Measurements from ENCODE around the gene TADA3. TPM values are rescaled to one million over a fixed set of nuclear protein-coding genes. Genes with fewer than 3 reads are reported as not detected.

The TADA3 gene, protein sequence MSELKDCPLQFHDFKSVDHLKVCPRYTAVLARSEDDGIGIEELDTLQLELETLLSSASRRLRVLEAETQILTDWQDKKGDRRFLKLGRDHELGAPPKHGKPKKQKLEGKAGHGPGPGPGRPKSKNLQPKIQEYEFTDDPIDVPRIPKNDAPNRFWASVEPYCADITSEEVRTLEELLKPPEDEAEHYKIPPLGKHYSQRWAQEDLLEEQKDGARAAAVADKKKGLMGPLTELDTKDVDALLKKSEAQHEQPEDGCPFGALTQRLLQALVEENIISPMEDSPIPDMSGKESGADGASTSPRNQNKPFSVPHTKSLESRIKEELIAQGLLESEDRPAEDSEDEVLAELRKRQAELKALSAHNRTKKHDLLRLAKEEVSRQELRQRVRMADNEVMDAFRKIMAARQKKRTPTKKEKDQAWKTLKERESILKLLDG
- 10 to 100 TPM; 38.6 to 73.7 (median 51.4) TPM for total RNA-seq
- 10 to 100 TPM; 33.6 to 48.3 (median 41.5) TPM for polyA plus RNA-seq
- long read RNA-seq, donor 1, transcript TADA3-201 (9 exons, 2,355 nt) = major isoform, 17 of 25 reads
- long read RNA-seq, donor 1, partial matches to known transcripts = 5 of 25 reads
- long read RNA-seq, donor 1, other reads (novel, unspliced or antisense) = 0 of 25 reads
- long read RNA-seq, donor 2, transcript TADA3-201 (9 exons, 2,355 nt) = major isoform, 14 of 17 reads
- long read RNA-seq, donor 2, partial matches to known transcripts = 0 of 17 reads
- long read RNA-seq, donor 2, other reads (novel, unspliced or antisense) = 0 of 17 reads

DNA sequence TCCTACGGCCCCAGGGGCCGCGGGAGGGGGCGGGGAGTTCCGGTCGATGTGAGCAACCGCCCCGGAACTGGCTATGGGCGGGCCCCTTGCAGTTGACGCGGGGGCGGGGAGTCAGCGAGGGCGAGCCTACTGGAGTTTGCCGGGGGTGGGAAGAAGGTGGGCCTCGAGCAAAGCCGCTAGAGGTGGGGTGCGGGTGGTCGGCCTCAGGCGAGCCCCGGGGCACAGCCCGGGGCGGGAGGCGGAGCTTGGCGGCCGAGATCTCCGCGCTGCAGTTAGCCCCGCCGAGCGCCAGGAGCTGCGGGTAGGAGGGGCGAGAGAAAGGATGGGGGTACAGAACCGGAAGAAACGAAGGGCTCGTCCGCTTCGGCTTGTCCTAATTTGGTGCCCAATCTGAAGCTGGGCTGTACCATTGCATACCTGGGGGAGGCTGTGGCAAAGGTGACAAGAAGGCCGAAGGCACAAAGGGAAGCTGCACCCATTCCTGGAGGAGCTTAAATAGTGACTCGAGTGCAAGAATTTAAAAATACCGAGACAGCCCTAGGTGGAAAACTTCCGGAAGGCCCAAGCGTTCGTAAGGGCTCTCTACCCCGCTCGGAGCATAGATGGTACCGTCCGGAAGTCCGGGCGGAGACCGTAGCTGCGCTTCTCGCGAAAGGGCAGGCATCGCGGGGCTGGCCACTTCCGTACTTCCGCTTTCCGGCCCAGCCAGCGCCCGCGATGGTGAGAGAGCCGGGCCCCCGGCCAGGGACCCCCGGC is at the start of gene TADA3, which contains the start of gene ARPC4:
TADA3 (minus strand) TSS at position 69 of the 756 bp plus-strand sequence. CDS start 1,007 bp downstream, outside the sequence.
ARPC4 (plus strand) TSS at position 678 of the 756 bp plus-strand sequence; CDS start at position 718, 40 bp downstream.
- DNase-seq = peak; percentile 99
- Histone ChIP-seq H3K27me3 (replicated peaks in 1 of 7) (no peaks in the 10 kb centered on the region), H3K36me3 (peaks cover 0 to 72% (median 37%) of the 10 kb centered on the region in 6 donors), H3K9me3 (no peaks in the 10 kb centered on the region), H3K4me1 (peaks cover 34 to 72% (median 62%) of the 10 kb centered on the region in 6 donors), H3K27ac (peak within 1 kb of the TSS; percentile 96 to 99 (median 98)), H3K4me3 (peak within 1 kb of the TSS; percentile 68 to 98 (median 88))
- intact Hi-C loops (cut with DNase I; ENCODE audit: low total_unique reads) = no loop called here
- 0 to 1% (median 0%) methylated on average over 39 to 65 of the region's 65 CpGs for WGBS, 5 donors
- TF ChIP-seq, protein P1, sequence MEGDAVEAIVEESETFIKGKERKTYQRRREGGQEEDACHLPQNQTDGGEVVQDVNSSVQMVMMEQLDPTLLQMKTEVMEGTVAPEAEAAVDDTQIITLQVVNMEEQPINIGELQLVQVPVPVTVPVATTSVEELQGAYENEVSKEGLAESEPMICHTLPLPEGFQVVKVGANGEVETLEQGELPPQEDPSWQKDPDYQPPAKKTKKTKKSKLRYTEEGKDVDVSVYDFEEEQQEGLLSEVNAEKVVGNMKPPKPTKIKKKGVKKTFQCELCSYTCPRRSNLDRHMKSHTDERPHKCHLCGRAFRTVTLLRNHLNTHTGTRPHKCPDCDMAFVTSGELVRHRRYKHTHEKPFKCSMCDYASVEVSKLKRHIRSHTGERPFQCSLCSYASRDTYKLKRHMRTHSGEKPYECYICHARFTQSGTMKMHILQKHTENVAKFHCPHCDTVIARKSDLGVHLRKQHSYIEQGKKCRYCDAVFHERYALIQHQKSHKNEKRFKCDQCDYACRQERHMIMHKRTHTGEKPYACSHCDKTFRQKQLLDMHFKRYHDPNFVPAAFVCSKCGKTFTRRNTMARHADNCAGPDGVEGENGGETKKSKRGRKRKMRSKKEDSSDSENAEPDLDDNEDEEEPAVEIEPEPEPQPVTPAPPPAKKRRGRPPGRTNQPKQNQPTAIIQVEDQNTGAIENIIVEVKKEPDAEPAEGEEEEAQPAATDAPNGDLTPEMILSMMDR (IDR thresholded peaks at IDR 0.05 in 8 of 11, conservative IDR thresholded peaks at IDR 0.05 in 3 of 11) = peak in 9 of 11 experiments; percentile 9 to 56 (median 42)
- TF ChIP-seq POLR2A (IDR thresholded peaks at IDR 0.05) (peak in 1 of 3 donors; percentile 19), POLR2AphosphoS5 (IDR thresholded peaks at IDR 0.05) (peak; percentile 88 to 95 (median 91))

DNA sequence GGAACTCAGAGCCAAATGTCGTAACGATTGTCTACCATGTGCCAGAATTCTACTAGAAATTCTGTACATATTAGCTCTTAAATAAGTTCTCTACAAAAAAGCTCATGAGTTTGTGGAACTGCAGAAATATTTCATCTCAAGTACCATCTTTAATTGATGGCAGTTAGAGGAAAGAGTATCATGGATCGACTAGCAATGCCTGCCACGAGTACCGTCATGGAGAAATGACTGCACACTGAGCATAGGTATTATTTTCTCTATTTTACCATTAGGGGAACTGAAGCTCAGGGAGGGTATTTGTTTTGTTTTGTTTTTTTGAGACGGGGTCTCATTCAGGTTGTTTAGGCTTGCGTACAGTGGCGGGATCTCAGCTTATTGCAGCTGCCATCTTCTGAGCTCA is 48.7 kb upstream of the TADA3 start:
- DNase-seq = no peak
- Histone ChIP-seq H3K9me3 (no peaks in the 10 kb centered on the region), H3K4me1 (peaks cover 11 to 44% (median 25%) of the 10 kb centered on the region in 6 donors), H3K4me3 (no peak overlapping the region), H3K27ac (no peak overlapping the region), H3K27me3 (replicated peaks in 1 of 7) (no peaks in the 10 kb centered on the region), H3K36me3 (peaks cover 4 to 60% (median 35%) of the 10 kb centered on the region in 6 donors)
- 81 to 93% (median 83%) methylated on average over 8 of the region's 8 CpGs for WGBS, 5 donors
- TF ChIP-seq POLR2AphosphoS5 (IDR thresholded peaks at IDR 0.05) (no peak), POLR2A (IDR thresholded peaks at IDR 0.05) (no peak)
- TF ChIP-seq, protein P1 (IDR thresholded peaks at IDR 0.05 in 8 of 11, conservative IDR thresholded peaks at IDR 0.05 in 3 of 11) = no peak
- intact Hi-C loops (cut with DNase I; ENCODE audit: low total_unique reads) = no loop called here

DNA sequence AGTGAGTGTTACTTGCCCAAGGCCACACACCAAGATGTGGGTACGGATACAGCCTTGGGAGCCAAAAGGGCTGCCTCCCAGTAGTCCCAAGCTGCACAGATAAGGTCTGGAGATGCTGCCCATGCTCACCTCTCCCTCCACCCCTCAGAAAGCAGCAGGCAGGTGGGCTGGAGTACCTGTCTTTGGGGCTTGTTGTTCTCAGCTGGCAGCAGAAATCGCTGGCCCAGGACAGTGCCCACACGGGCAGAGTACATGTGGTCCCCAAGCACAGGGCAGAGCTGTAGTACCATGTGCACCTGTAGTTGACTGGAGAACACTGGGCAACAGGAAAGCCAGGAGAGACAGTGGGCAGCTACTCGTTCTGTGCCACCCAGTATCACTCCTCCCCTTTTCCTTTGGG is 46.6 kb upstream of the TADA3 start:
- Histone ChIP-seq H3K4me1 (peaks cover 7 to 31% (median 16%) of the 10 kb centered on the region in 6 donors), H3K36me3 (peaks cover 4 to 82% (median 54%) of the 10 kb centered on the region in 6 donors), H3K27ac (no peak overlapping the region), H3K9me3 (no peaks in the 10 kb centered on the region), H3K27me3 (replicated peaks in 1 of 7) (no peaks in the 10 kb centered on the region), H3K4me3 (no peak overlapping the region)
- TF ChIP-seq POLR2A (IDR thresholded peaks at IDR 0.05) (no peak), POLR2AphosphoS5 (IDR thresholded peaks at IDR 0.05) (no peak)
- TF ChIP-seq, protein P1 (IDR thresholded peaks at IDR 0.05 in 8 of 11, conservative IDR thresholded peaks at IDR 0.05 in 3 of 11) = no peak
- intact Hi-C loops (cut with DNase I; ENCODE audit: low total_unique reads) = no loop called here
- no peak for DNase-seq
- WGBS, 5 donors = 58 to 86% (median 77%) methylated on average over 2 to 4 of the region's 4 CpGs
